Subcutaneous abdominal adipose tissue (tissue), 5 donors: ENCODE data around the gene LRRC4C.
"Not testable (repeated sequence)": the region's sequence is repeated elsewhere in the genome, so short reads cannot be mapped to it uniquely, and the experiment has no call there.

Source experiments
- H3K27ac ChIP-seq: one replicate; pipeline ENCODE4 v1.7.0; 2013; ENCODE audit warnings: low read depth, mild to moderate bottlenecking, inconsistent platforms, low read length, moderate library complexity
- H3K27me3 ChIP-seq, 5 donors: one replicate each; pipeline ENCODE4 v1.7.0; 2013; ENCODE audit warnings: low read length in 5 of 5, inconsistent platforms in 1 of 5; ENCODE audit not compliant: control insufficient read depth in 5 of 5, insufficient read depth in 4 of 5
- H3K36me3 ChIP-seq, 5 donors: one replicate each; pipeline ENCODE4 v1.7.0; 2013; ENCODE audit warnings: low read length in 5 of 5; ENCODE audit not compliant: control insufficient read depth in 5 of 5, insufficient read depth in 5 of 5
- H3K4me1 ChIP-seq, 5 donors: one replicate each; pipeline ENCODE4 v1.7.0; 2013; ENCODE audit warnings: low read length in 5 of 5, mild to moderate bottlenecking in 3 of 5, moderate library complexity in 1 of 5; ENCODE audit not compliant: control insufficient read depth in 5 of 5, insufficient read depth in 5 of 5
- H3K4me3 ChIP-seq, 5 donors: one replicate each; pipeline ENCODE4 v1.7.0; 2013; ENCODE audit warnings: low read length in 5 of 5, low read depth in 1 of 5
- H3K9ac ChIP-seq, 5 donors: one replicate each; pipeline ENCODE4 v1.7.0; 2013; ENCODE audit warnings: low read length in 5 of 5, mild to moderate bottlenecking in 4 of 5, moderate library complexity in 3 of 5
- H3K9me3 ChIP-seq, 5 donors: one replicate each; pipeline ENCODE4 v1.7.0; 2013; ENCODE audit warnings: low read length in 5 of 5; ENCODE audit not compliant: control insufficient read depth in 5 of 5
- donor health status: healthy.
- donor health status: healthy.
- donor health status: healthy.
- donor health status: healthy.
- donor health status: healthy.

Gene LRRC4C

GRCh38 chr11:40185793-40186192 lies 1273.7 kb downstream of the LRRC4C start:
- H3K27ac ChIP-seq = no peak overlapping the region
- H3K9ac ChIP-seq = no peak overlapping the region
- no peaks in the 10 kb centered on the region for H3K27me3 ChIP-seq
- no peaks in the 10 kb centered on the region for H3K36me3 ChIP-seq
- no peaks in the 10 kb centered on the region for H3K9me3 ChIP-seq
- no peaks in the 10 kb centered on the region for H3K4me1 ChIP-seq
- no peak overlapping the region for H3K4me3 ChIP-seq

GRCh38 chr11:40183073-40184064 lies 1276.1 kb downstream of the LRRC4C start:
- no peaks in the 10 kb centered on the region for H3K36me3 ChIP-seq
- no peak overlapping the region for H3K4me3 ChIP-seq
- H3K27me3 ChIP-seq = no peaks in the 10 kb centered on the region
- no peak overlapping the region for H3K27ac ChIP-seq
- H3K4me1 ChIP-seq = no peaks in the 10 kb centered on the region
- H3K9ac ChIP-seq = no peak overlapping the region
- H3K9me3 ChIP-seq = peaks cover 0 to 2% (median 0%) of the 10 kb centered on the region in 5 donors

GRCh38 chr11:40179541-40179940 lies 1279.9 kb downstream of the LRRC4C start:
- H3K27ac ChIP-seq = no peak overlapping the region
- H3K27me3 ChIP-seq = no peaks in the 10 kb centered on the region
- H3K36me3 ChIP-seq = no peaks in the 10 kb centered on the region
- no peak overlapping the region for H3K4me3 ChIP-seq
- H3K9ac ChIP-seq = no peak overlapping the region
- H3K4me1 ChIP-seq = no peaks in the 10 kb centered on the region
- peaks cover 0 to 2% (median 0%) of the 10 kb centered on the region in 5 donors for H3K9me3 ChIP-seq

GRCh38 chr11:40178470-40178869 lies 1281.0 kb downstream of the LRRC4C start:
- H3K4me3 ChIP-seq = no peak overlapping the region
- peaks cover 0 to 2% (median 0%) of the 10 kb centered on the region in 5 donors for H3K9me3 ChIP-seq
- H3K4me1 ChIP-seq = no peaks in the 10 kb centered on the region
- no peak overlapping the region for H3K27ac ChIP-seq
- H3K36me3 ChIP-seq = no peaks in the 10 kb centered on the region
- no peaks in the 10 kb centered on the region for H3K27me3 ChIP-seq
- no peak overlapping the region for H3K9ac ChIP-seq

- Histone ChIP-seq H3K9ac (no peak overlapping the region), H3K36me3 (no peaks in the 10 kb centered on the region), H3K27me3 (no peaks in the 10 kb centered on the region), H3K9me3 (peaks cover 0 to 2% (median 0%) of the 10 kb centered on the region in 5 donors), H3K4me1 (no peaks in the 10 kb centered on the region), H3K27ac (no peak overlapping the region), H3K4me3 (no peak overlapping the region)
Measured at GRCh38 chr11:40175980-40176379, 1283.5 kb downstream of the LRRC4C start.

- no peaks in the 10 kb centered on the region for H3K27me3 ChIP-seq
- no peak overlapping the region for H3K9ac ChIP-seq
- no peak overlapping the region for H3K27ac ChIP-seq
- H3K36me3 ChIP-seq = no peaks in the 10 kb centered on the region
- no peaks in the 10 kb centered on the region for H3K4me1 ChIP-seq
- H3K4me3 ChIP-seq = no peak overlapping the region
- peaks cover 0 to 7% (median 0%) of the 10 kb centered on the region in 5 donors for H3K9me3 ChIP-seq
Measured at GRCh38 chr11:40170078-40170477, 1289.4 kb downstream of the LRRC4C start.

- no peak overlapping the region for H3K9ac ChIP-seq
- H3K27ac ChIP-seq = no peak overlapping the region
- H3K4me1 ChIP-seq = no peaks in the 10 kb centered on the region
- H3K36me3 ChIP-seq = no peaks in the 10 kb centered on the region
- no peak overlapping the region for H3K4me3 ChIP-seq
- H3K27me3 ChIP-seq = no peaks in the 10 kb centered on the region
- peaks cover 0 to 7% (median 0%) of the 10 kb centered on the region in 5 donors for H3K9me3 ChIP-seq
Measured at GRCh38 chr11:40168414-40168813, 1291.0 kb downstream of the LRRC4C start.

GRCh38 chr11:40167805-40168204 lies 1291.6 kb downstream of the LRRC4C start:
- H3K27ac ChIP-seq, H3K4me3 ChIP-seq, H3K27me3 ChIP-seq, H3K36me3 ChIP-seq, H3K9me3 ChIP-seq, H3K9ac ChIP-seq, H3K4me1 ChIP-seq: not testable (repeated sequence)

GRCh38 chr11:40166892-40167291 lies 1292.6 kb downstream of the LRRC4C start:
- H3K27ac ChIP-seq = no peak overlapping the region
- no peaks in the 10 kb centered on the region for H3K4me1 ChIP-seq

More at GRCh38 chr11:40166892-40167291, 1292.6 kb downstream of the LRRC4C start:
- H3K27me3 ChIP-seq = no peaks in the 10 kb centered on the region
- H3K4me3 ChIP-seq = no peak overlapping the region
- H3K9ac ChIP-seq = no peak overlapping the region
- H3K9me3 ChIP-seq = peaks cover 0 to 7% (median 0%) of the 10 kb centered on the region in 5 donors
- H3K36me3 ChIP-seq = no peaks in the 10 kb centered on the region
